ENCODE measurements around the gene MND1.

DNA sequence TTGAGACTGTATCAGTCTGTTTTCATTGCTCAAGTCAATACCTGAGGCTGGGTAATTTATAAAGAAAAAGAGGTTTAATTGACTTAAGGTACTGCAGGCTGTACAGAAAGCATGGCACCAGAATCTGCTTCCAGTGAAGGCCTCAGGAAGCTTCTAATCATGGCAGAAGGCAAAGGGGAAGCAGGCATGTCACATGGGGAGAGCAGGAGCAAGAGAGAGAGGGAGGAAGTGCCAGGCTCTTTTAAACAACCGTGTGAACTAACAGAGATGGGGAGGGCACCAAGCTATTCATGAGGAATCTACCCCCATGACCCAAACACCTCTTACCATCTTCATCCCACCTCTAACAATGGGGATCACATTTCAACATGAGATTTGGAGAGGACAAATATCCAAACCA, 114.5 kb downstream of the MND1 start:
- TF ChIP-seq CTCF (IDR thresholded peaks at IDR 0.05; ENCODE audit: insufficient read depth, low read depth, low read length), result no peak
- no peak for TF ChIP-seq EZH2 (IDR thresholded peaks at IDR 0.05; ENCODE audit: insufficient read depth, low read length)

Data from astrocyte (in vitro differentiated cells and primary cell).